AG09309 (cell line): ENCODE data around the gene NCOR2.

ENCODE experiments used
- DNase-seq: peaks from one replicate; pipeline ENCODE4 v3.0.0-alpha.2; 2010; ENCODE audit warnings: low read depth
- H3K4me3 ChIP-seq: 2 replicates; pipeline ENCODE4 v1.5.1; 2011; ENCODE audit warnings: mild to moderate bottlenecking, low read depth, low read length, moderate library complexity; ENCODE audit not compliant: control insufficient read depth
- TF ChIP-seq, protein P1 (sequence below): IDR thresholded peaks from 2 replicates; pipeline ENCODE4 v1.5.1; 2011; ENCODE audit warnings: mild to moderate bottlenecking, low read depth, low read length, inconsistent platforms; ENCODE audit not compliant: insufficient read depth, control insufficient read depth; ENCODE audit errors: missing control alignments

Gene NCOR2

DNA sequence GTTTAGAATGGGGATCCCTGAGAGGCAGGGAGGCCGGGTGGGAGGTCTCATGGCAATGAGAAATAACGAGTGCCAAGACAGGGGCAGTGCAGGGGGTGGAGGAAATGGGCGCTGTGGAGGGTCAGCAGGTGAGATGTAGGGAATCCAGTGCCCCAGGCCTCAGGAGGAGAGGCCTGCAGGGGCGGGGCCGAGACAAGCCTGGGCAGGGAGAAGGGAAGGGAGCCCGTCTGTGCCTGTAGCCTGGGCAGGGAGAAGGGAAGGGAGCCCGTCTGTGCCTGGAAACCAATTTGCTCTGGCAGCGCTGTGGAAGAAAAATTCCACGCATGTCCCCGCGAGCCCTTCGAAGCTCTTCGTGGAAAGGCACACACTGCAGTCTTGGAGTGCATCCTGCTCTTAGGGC is 10.6 kb upstream of the NCOR2 start:
- TF ChIP-seq, protein P1, sequence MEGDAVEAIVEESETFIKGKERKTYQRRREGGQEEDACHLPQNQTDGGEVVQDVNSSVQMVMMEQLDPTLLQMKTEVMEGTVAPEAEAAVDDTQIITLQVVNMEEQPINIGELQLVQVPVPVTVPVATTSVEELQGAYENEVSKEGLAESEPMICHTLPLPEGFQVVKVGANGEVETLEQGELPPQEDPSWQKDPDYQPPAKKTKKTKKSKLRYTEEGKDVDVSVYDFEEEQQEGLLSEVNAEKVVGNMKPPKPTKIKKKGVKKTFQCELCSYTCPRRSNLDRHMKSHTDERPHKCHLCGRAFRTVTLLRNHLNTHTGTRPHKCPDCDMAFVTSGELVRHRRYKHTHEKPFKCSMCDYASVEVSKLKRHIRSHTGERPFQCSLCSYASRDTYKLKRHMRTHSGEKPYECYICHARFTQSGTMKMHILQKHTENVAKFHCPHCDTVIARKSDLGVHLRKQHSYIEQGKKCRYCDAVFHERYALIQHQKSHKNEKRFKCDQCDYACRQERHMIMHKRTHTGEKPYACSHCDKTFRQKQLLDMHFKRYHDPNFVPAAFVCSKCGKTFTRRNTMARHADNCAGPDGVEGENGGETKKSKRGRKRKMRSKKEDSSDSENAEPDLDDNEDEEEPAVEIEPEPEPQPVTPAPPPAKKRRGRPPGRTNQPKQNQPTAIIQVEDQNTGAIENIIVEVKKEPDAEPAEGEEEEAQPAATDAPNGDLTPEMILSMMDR: no peak
- no peak overlapping the region for H3K4me3 ChIP-seq
- no peak for DNase-seq

DNA sequence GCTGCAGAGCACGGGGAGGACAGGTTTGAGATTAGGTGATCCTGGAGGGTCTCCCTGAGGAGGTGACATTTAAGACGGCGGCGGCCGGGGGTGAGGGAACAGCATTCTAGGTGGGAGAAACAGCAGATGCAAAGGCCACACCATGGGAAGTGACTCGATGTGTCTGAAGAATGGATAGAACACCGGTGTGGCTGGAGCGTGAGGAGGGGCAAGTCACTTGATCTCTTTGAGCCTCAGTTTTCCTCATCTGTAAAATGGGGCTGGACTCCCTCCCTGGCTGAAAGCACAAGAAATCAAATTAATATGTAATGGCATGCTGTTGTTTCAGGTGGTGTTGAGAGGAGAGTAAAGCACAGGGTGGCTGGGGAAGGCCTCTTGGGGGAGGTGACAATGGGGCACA is 10.0 kb upstream of the NCOR2 start:
- TF ChIP-seq, protein P1: no peak
- H3K4me3 ChIP-seq: no peak overlapping the region
- no peak for DNase-seq

DNA sequence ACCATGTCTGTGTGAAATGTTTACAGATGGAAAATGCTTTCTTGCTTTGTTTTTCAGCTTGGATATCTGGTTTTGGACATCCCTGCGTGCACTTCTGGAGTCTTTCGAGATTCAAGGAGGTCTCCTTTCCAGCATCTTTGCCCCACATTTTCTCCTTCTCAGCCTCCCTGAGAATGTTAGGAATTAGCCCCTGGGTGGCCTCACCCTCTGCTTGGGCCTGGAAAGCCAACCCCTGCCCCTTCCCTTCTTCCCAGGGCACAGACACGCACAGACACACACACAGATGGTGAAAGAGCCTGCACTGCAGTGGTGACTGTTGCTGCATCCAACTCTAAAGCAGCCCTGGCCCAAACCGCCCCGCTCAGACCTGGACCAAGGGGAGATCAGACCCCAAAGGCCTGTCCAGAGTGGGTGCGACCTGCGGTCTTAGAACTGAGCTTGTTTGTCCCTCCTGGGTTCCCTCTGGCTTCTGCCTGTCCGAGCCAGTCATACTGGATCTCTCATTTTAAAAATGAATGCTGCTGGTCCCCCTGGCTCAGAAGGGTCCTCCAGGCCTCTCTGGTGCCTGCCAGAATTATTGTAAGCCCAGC is 8.7 kb upstream of the NCOR2 start:
- no peak overlapping the region for H3K4me3 ChIP-seq
- no peak for DNase-seq
- TF ChIP-seq, protein P1: no peak

DNA sequence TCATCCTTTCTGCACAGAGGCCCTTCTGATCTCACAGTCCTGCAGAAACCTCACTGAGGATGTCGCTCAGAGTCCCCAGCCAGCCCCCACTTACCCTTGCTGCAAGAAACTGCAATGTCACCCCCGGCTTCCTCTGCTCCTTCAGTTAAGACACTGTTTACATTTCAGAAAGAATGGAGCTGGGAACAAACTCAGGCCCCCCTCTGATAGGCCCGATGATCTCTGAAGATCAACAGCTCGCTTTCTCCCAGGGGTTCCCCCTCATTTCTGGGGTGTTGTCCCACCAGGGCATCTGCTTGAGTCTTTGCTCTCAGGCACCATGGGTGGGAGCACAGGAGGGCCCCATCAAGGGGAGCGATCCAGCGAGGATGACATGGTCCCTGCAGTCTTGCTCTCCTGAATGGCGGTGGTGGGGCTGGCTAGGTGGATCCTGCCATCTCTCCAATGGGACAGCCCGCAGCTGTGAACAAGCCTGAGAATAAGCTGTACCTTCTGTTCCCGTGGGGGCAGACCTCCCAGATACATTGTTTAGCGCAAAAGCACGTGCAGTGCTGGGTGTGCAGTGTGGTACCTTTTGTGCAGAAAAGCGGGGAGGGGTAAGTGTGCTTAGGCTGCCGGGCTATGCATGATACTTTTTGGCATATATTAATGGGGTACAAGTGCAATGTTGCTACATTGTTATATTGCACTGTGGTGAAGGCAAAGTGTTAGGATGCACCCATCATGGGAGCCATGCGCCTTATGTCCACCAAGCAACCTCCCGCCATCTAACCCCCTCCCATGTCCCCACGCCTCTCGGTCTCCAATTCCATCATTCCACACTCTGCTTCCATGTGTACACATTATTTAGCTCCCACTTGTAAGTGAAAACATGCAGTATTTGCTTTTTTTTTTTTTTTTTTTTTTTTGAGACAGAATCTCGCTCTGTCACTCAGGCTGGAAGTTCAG is 6.7 kb upstream of the NCOR2 start:
- no peak for DNase-seq
- TF ChIP-seq, protein P1: no peak
- H3K4me3 ChIP-seq: no peak overlapping the region

DNA sequence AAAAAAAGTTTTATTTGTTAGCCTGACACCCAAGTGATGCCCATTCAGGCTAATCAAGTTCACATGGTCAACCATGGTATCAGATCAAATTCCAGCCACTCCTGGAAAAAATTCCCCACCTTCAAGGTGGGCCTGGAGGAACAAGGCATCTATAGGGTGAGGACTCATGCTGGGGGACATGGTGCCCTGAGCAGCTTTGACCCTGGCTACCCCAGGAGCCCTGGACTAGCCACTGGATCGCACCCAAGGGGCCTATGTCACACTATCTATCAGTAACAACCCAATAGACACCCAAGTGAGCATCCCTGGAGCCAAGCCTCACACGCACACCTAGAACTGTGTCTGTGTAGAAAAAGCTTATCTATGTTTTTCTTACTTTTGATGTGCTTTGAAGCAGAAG is 4.1 kb upstream of the NCOR2 start:
- H3K4me3 ChIP-seq: no peak overlapping the region
- DNase-seq: no peak
- TF ChIP-seq, protein P1: no peak

DNA sequence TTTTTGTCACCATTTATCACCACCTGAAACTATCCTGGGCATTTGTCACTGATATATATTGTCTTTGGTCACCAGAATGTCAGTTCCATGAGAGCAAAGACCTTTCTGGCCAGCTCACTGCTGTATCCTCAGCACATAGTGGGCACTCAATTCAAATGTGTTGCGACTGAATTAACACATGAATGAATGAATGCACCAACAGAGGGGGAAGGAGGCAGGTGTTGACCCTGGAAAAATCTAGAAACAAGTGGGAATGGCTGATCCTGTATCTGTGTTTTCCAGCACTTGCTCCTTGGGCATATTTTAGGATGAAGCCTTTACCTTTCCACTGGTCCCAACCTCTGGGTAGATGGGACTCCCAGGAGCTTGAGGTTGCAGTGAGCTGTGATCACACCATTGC is 3.4 kb upstream of the NCOR2 start:
- H3K4me3 ChIP-seq: no peak overlapping the region
- TF ChIP-seq, protein P1: no peak
- no peak for DNase-seq
